Skin of body (tissue), 2 donors: Measurements from ENCODE around the gene DOK6. TPM values are rescaled to one million over a fixed set of nuclear protein-coding genes. Genes with fewer than 3 reads are reported as not detected.

Experiments
- DNase-seq: peaks from one replicate; lab custom pipeline; 2025; lab: John Stamatoyannopoulos, UW
- total RNA-seq: library from RNA; depleted of rRNA; stranded (reverse); fragments of >200 nt; gene quantifications from one replicate; pipeline ENCODE4 v1.2.3, GENCODE V29; 2014

DOK6 gene
- total RNA-seq, 1 donor from 2014 or later = 7.0 TPM

- no peak for DNase-seq
Measured at GRCh38 chr18:69897397-69898108, 496.9 kb downstream of the DOK6 start.

GRCh38 chr18:69898241-69898861 lies 497.7 kb downstream of the DOK6 start:
- no peak for DNase-seq
